GM12878 (cell line): Measurements from ENCODE around the gene CLPX. TPM values are rescaled to one million over a fixed set of nuclear protein-coding genes. Genes with fewer than 3 reads are reported as not detected.

ENCODE experiments used
- ATAC-seq: fragments of 200-7000 bp; cut with Tn5 transposase; 3 replicates; pipeline ENCODE4 v1.9.1; 2020; ENCODE audit warnings: mild to moderate bottlenecking, moderate library complexity
- BruUV-seq: library from RNA; stranded (reverse); fragments of 400-500 nt; replicated peaks from 2 replicates; lab custom pipeline; 2021; lab: Mats Ljungman, UMichigan
- CTCF ChIA-PET: fragments of 300-600 bp; sonication (Branson Sonifier 250); formaldehyde crosslinking; extraction: SDS; loops from one replicate; lab custom pipeline; 2021; ENCODE audit warnings: inconsistent platforms; lab: Yijun Ruan, JAX
- POLR2A ChIA-PET: fragments of 350-600 bp; formaldehyde crosslinking; extraction: SDS; loops from one replicate; lab custom pipeline; 2021; ENCODE audit warnings: inconsistent platforms; lab: Charles Lee
- RAD21 ChIA-PET: fragments of 300-600 bp; sonication (Branson Sonifier 250); formaldehyde crosslinking; loops from one replicate; lab custom pipeline; 2023; ENCODE audit warnings: antibody characterized with exemption; ENCODE audit not compliant: unreplicated experiment; lab: Charles Lee
- SMC1A ChIA-PET: fragments of 300-600 bp; sonication (Branson Sonifier 250); formaldehyde crosslinking; loops from one replicate; lab custom pipeline; 2023; ENCODE audit not compliant: unreplicated experiment, uncharacterized antibody; lab: Charles Lee
- DNase-seq: peaks from one replicate; pipeline ENCODE4 v3.0.0-alpha.2; 2011; ENCODE audit warnings: low read depth, low spot score
- FAIRE-seq: peaks from 3 replicates; lab custom pipeline; 2011; peaks lifted over from hg19 to GRCh38; lab: Jason Lieb, UNC
- H2AFZ ChIP-seq: 2 replicates; pipeline ENCODE4 v1.6.0; 2011; ENCODE audit warnings: low read depth, low read length, control low read depth; ENCODE audit not compliant: control insufficient read depth
- H3K27ac ChIP-seq: 2 replicates; pipeline ENCODE4 v1.5.1; 2011; ENCODE audit warnings: control low read depth; ENCODE audit not compliant: control insufficient read depth, insufficient read depth
- H3K27me3 ChIP-seq, 2 experiments: replicated peaks in 1 of 2; 2 replicates each; pipeline versions ENCODE4 v1.6.0 to v1.6.1; 2011; ENCODE audit warnings: low read length in 1 of 2; ENCODE audit not compliant: control insufficient read depth in 2 of 2, insufficient read depth in 2 of 2
- H3K36me3 ChIP-seq, 2 experiments: 2 replicates each; pipeline ENCODE4 v1.5.1; 2011; ENCODE audit warnings: low read length in 1 of 2; ENCODE audit not compliant: control insufficient read depth in 2 of 2, insufficient read depth in 2 of 2
- H3K4me1 ChIP-seq: 2 replicates; pipeline ENCODE4 v1.6.1; 2011; ENCODE audit warnings: mild to moderate bottlenecking, low read length, moderate library complexity, mixed read lengths; ENCODE audit not compliant: control insufficient read depth, insufficient read depth
- H3K4me2 ChIP-seq: 2 replicates; pipeline ENCODE4 v1.6.0; 2011; ENCODE audit warnings: control low read depth; ENCODE audit not compliant: control insufficient read depth, insufficient read depth
- H3K4me3 ChIP-seq: fragments of 200-600 bp; sonication (generic); 2 replicates; pipeline ENCODE4 v1.5.1; 2016
- H3K79me2 ChIP-seq: 2 replicates; pipeline ENCODE4 v1.6.0; 2011; ENCODE audit warnings: low read length; ENCODE audit not compliant: control insufficient read depth, insufficient read depth
- H3K9ac ChIP-seq: 2 replicates; pipeline ENCODE4 v1.8.0; 2011; ENCODE audit warnings: low read length, control low read depth, mixed read lengths; ENCODE audit not compliant: control insufficient read depth, insufficient read depth
- H3K9me3 ChIP-seq: replicated peaks from 3 replicates; pipeline ENCODE4 v1.5.1; 2011; ENCODE audit warnings: mild to moderate bottlenecking, low read length; ENCODE audit not compliant: control insufficient read depth, insufficient read depth
- H4K20me1 ChIP-seq: 2 replicates; pipeline ENCODE4 v1.6.0; 2011; ENCODE audit not compliant: control insufficient read depth, insufficient read depth
- BCL11A ChIP-seq: IDR thresholded peaks from 2 replicates; pipeline ENCODE4 v1.6.1; 2011; ENCODE audit warnings: low read depth, low read length
- BRCA1 ChIP-seq: IDR thresholded peaks from 2 replicates; pipeline ENCODE4 v1.6.1; 2011; ENCODE audit warnings: low read depth, low read length, improper control_type of control experiment
- CEBPB ChIP-seq, 2 experiments: fragments of 150-350 bp in 1 of 2; IDR thresholded peaks; 2 replicates each; pipeline ENCODE4 v1.6.1; 2012 to 2014; ENCODE audit warnings: low read depth in 2 of 2, low read length in 2 of 2, borderline replicate concordance in 1 of 2, inconsistent platforms in 1 of 2
- ETV6 ChIP-seq, 2 experiments: fragments of 450-650 bp in 1 of 2; IDR thresholded peaks in 1 of 2; conservative IDR thresholded peaks in 1 of 2; 2 replicates each; pipeline ENCODE4 v1.6.1; 2014; ENCODE audit warnings: antibody characterized with exemption in 1 of 2, borderline replicate concordance in 1 of 2, low read depth in 1 of 2, mild to moderate bottlenecking in 1 of 2, moderate library complexity in 1 of 2
- FOS ChIP-seq: IDR thresholded peaks from 3 replicates; pipeline ENCODE4 v1.6.1; 2011; ENCODE audit warnings: borderline replicate concordance; ENCODE audit not compliant: insufficient read length; ENCODE audit errors: extremely low read depth
- HCFC1 ChIP-seq: fragments of 150-350 bp; IDR thresholded peaks from 2 replicates; pipeline ENCODE4 v1.6.1; 2014; ENCODE audit warnings: low read length
- MYC ChIP-seq: IDR thresholded peaks from 2 replicates; pipeline ENCODE4 v1.6.1; 2011; ENCODE audit warnings: mild to moderate bottlenecking, low read length, moderate library complexity, inconsistent platforms; ENCODE audit not compliant: insufficient read depth, insufficient replicate concordance, insufficient read length, severe bottlenecking
- NR2C2 ChIP-seq: IDR thresholded peaks from 2 replicates; pipeline ENCODE4 v1.6.1; 2011; ENCODE audit warnings: borderline replicate concordance, low read depth; ENCODE audit not compliant: control insufficient read depth, insufficient read length
- TCF12 ChIP-seq: IDR thresholded peaks from 2 replicates; pipeline ENCODE4 v1.6.1; 2011; ENCODE audit warnings: low read depth, mild to moderate bottlenecking, low read length
- TCF7 ChIP-seq: IDR thresholded peaks from 2 replicates; pipeline ENCODE4 v1.6.1; 2014; ENCODE audit warnings: antibody characterized with exemption, borderline replicate concordance
- ZNF274 ChIP-seq: IDR thresholded peaks from one replicate; pipeline ENCODE4 v1.8.0; 2011; ENCODE audit not compliant: insufficient read length, insufficient read depth
- whole genome bisulfite sequencing: methylation state at CpG from one replicate; pipeline ENCODE4 v1.1.6; 2016; ENCODE audit warnings: low lambda C conversion rate; ENCODE audit not compliant: insufficient replicate concordance, insufficient coverage; ENCODE audit errors: missing lambda C conversion rate; 5-methylcytosine and 5-hydroxymethylcytosine counted together
- in situ Hi-C: fragments of 300-500 bp; cut with MboI; formaldehyde crosslinking; loops from 9 replicates; pipeline ENCODE4 v1.14.3; 2018; ENCODE audit warnings: mixed read lengths
- intact Hi-C: fragments of 100-400 bp; cut with micrococcal nuclease; formaldehyde crosslinking; loops from one replicate; pipeline ENCODE4 v1.14.2; 2022; ENCODE audit not compliant: unreplicated experiment
- polyA plus RNA-seq, 11 experiments: library from polyadenylated mRNA; depleted of rRNA in 4 of 11; unstranded in 6 of 11; stranded (reverse) in 5 of 11; fragments of >200 nt; fragmentation: Nextera tagmentation in 4 of 11; fragmentation: Illumina TruSeq in 1 of 11; extraction: Ambion mirVana in 4 of 11; extraction: Trizol in 1 of 11; gene quantifications; 1 replicate in 1 of 11; 2 replicates in 10 of 11; pipeline versions ENCODE4 v1.2.1 to v1.2.3, GENCODE V29; 2011 to 2016; ENCODE audit warnings: inconsistent platforms in 2 of 11, missing spikeins in 2 of 11, low read depth in 1 of 11
- total RNA-seq, 4 experiments: library from RNA; depleted of rRNA in 3 of 4; stranded (reverse); fragments of >200 nt in 3 of 4; fragmentation: Illumina TruSeq in 1 of 4; extraction: Trizol in 1 of 4; gene quantifications; 2 replicates each; pipeline versions ENCODE4 v1.2.1 to v1.2.3, GENCODE V29; 2013 to 2021
- TF ChIP-seq, protein P1 (sequence below): fragments of 450-650 bp; IDR thresholded peaks from 2 replicates; pipeline ENCODE4 v1.6.1; 2017; ENCODE audit warnings: mild to moderate bottlenecking, moderate library complexity
- TF ChIP-seq, protein P2 (sequence below): fragments of 450-650 bp; IDR thresholded peaks from 2 replicates; pipeline ENCODE4 v1.6.1; 2016; ENCODE audit warnings: mild to moderate bottlenecking

CLPX gene
- total and polyA plus RNA-seq, 10 of the 15 experiments (the other 5 are each of a cell fraction or from before 2014, with no cell fraction given), result 10.1 to 57.4 (median 31.3) TPM

DNA sequence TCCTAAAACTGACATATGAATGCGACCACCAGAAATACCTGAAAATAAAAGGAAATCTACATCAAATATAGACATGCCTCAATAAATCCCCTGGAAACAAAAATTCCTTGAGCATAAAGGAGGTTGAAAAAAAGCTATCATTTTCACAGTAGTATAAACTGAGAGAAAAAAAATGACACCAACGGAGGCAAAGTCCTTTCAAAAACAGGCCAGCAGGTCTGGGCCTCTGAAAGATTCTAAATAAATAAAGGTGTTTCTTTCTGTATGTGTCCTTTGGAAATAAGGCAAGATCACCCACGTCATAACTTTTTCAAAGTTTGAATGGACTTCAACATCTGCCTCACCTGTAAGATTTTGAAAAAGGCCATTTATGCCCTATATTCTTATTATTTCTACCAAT lies 5.0 kb downstream of the CLPX start:
- H3K36me3 ChIP-seq, result peaks cover 2 to 13% of the 10 kb centered on the region in 2 experiments; a peak in 2 of 4 replicates

DNA sequence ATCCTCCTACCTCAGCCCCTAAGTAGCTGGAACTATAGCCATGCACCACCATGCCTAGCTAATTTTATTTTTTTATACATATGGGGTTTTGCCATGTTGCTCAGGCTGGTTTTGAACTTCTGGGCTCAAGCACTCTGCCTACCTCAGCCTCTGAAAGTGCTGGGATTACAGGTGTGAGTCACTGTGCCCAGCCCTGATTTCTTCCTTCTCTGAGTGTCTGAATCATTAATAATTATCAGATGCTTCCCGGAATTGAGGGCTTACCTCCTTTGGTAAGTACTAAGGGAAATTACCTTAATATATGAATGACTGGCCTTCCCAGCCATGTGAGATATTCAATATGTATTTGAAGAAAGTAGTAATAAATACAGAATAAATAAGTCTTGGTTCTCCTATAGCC lies 7.2 kb downstream of the CLPX start:
- in situ Hi-C loops (no loop called here), intact Hi-C loops (no loop called here)
- H3K27ac ChIP-seq, result no peak overlapping the region
- POLR2A ChIA-PET, result interaction anchor here (0.6 to 0.8 kb wide), 2 partner anchors 34 to 822 kb away, joined by 3 read pairs; partner anchors contain the start of gene CSNK1G1
- CTCF ChIA-PET, result no interaction called here
- BruUV-seq, result TSS peak; percentile 17
- SMC1A ChIA-PET, result interaction anchor here (1.5 kb wide), 1 partner anchor 11 kb away, joined by 5 read pairs; no protein-coding TSS in a partner anchor
- H3K27me3 ChIP-seq, result no peaks in the 10 kb centered on the region
- RAD21 ChIA-PET, result no interaction called here
- H3K36me3 ChIP-seq, result peaks cover 2 to 13% of the 10 kb centered on the region in 2 experiments; a peak in 3 of 4 replicates
- H3K79me2 ChIP-seq, result peaks cover 28% of the 10 kb centered on the region
- no peaks in the 10 kb centered on the region for H3K9me3 ChIP-seq
- ATAC-seq, result no peak
- no peaks in the 10 kb centered on the region for H4K20me1 ChIP-seq
- H3K9ac ChIP-seq, result no peak overlapping the region
- no peak for FAIRE-seq
- no peak for DNase-seq
- H3K4me3 ChIP-seq, result no peak overlapping the region
- peaks cover 3% of the 10 kb centered on the region; the same call in 1 of the 2 replicates for H3K4me1 ChIP-seq
- 56% methylated on average over 1 of the region's 1 CpG for WGBS
- H3K4me2 ChIP-seq, result no peak overlapping the region
- H2AFZ ChIP-seq, result no peak overlapping the region
- TF ChIP-seq, protein P1, sequence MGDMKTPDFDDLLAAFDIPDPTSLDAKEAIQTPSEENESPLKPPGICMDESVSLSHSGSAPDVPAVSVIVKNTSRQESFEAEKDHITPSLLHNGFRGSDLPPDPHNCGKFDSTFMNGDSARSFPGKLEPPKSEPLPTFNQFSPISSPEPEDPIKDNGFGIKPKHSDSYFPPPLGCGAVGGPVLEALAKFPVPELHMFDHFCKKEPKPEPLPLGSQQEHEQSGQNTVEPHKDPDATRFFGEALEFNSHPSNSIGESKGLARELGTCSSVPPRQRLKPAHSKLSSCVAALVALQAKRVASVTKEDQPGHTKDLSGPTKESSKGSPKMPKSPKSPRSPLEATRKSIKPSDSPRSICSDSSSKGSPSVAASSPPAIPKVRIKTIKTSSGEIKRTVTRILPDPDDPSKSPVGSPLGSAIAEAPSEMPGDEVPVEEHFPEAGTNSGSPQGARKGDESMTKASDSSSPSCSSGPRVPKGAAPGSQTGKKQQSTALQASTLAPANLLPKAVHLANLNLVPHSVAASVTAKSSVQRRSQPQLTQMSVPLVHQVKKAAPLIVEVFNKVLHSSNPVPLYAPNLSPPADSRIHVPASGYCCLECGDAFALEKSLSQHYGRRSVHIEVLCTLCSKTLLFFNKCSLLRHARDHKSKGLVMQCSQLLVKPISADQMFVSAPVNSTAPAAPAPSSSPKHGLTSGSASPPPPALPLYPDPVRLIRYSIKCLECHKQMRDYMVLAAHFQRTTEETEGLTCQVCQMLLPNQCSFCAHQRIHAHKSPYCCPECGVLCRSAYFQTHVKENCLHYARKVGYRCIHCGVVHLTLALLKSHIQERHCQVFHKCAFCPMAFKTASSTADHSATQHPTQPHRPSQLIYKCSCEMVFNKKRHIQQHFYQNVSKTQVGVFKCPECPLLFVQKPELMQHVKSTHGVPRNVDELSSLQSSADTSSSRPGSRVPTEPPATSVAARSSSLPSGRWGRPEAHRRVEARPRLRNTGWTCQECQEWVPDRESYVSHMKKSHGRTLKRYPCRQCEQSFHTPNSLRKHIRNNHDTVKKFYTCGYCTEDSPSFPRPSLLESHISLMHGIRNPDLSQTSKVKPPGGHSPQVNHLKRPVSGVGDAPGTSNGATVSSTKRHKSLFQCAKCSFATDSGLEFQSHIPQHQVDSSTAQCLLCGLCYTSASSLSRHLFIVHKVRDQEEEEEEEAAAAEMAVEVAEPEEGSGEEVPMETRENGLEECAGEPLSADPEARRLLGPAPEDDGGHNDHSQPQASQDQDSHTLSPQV, result no peak
- no peak for TF ChIP-seq FOS
- no peak for TF ChIP-seq NR2C2
- no peak for TF ChIP-seq ZNF274
- no peak for TF ChIP-seq ETV6 (conservative IDR thresholded peaks at IDR 0.05 in 1 of 2, IDR thresholded peaks at IDR 0.05 in 1 of 2; ENCODE audit: borderline replicate concordance in 1 of 2, low read depth in 1 of 2)
- TF ChIP-seq TCF7, result no peak
- TF ChIP-seq MYC, result no peak

More for the DNA sequence above, 5.0 kb downstream of the CLPX start:
- Histone ChIP-seq H3K27me3 (no peaks in the 10 kb centered on the region), H3K9me3 (no peaks in the 10 kb centered on the region), H3K9ac (no peak overlapping the region), H3K4me1 (peaks cover 3% of the 10 kb centered on the region; the same call in 1 of the 2 replicates), H2AFZ (no peak overlapping the region), H3K27ac (no peak overlapping the region), H3K4me2 (no peak overlapping the region), H3K4me3 (no peak overlapping the region), H3K79me2 (peaks cover 49% of the 10 kb centered on the region), H4K20me1 (no peaks in the 10 kb centered on the region)
- intact Hi-C loops, result loop anchor here (5.0 kb wide), 1 partner anchor 128 kb away; no protein-coding TSS in a partner anchor
- CTCF ChIA-PET, result interaction anchor here (0.6 to 1.6 kb wide), 3 partner anchors 31 to 221 kb away, joined by 3 to 5 read pairs (median 3); no protein-coding TSS in a partner anchor
- ATAC-seq (no peak), FAIRE-seq (no peak), DNase-seq (no peak)
- RAD21 ChIA-PET, result no interaction called here
- TF ChIP-seq TCF12, result no peak
- TF ChIP-seq BRCA1, result no peak
- TF ChIP-seq, protein P2, sequence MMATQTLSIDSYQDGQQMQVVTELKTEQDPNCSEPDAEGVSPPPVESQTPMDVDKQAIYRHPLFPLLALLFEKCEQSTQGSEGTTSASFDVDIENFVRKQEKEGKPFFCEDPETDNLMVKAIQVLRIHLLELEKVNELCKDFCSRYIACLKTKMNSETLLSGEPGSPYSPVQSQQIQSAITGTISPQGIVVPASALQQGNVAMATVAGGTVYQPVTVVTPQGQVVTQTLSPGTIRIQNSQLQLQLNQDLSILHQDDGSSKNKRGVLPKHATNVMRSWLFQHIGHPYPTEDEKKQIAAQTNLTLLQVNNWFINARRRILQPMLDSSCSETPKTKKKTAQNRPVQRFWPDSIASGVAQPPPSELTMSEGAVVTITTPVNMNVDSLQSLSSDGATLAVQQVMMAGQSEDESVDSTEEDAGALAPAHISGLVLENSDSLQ, result no peak
- no peak for TF ChIP-seq CEBPB (IDR thresholded peaks at IDR 0.05; ENCODE audit: borderline replicate concordance in 1 of 2, low read depth in 2 of 2, low read length in 2 of 2)
- TF ChIP-seq BCL11A, result no peak
- TF ChIP-seq HCFC1, result no peak
- no TSS peak for BruUV-seq
- POLR2A ChIA-PET, result interaction anchor here (1.0 kb wide), 1 partner anchor 12 kb away, joined by 3 read pairs; no protein-coding TSS in a partner anchor
- WGBS, result 87% methylated on average over 3 of the region's 3 CpGs
- in situ Hi-C loops, result no loop called here
- SMC1A ChIA-PET, result interaction anchor here (0.9 to 2.0 kb wide), 4 partner anchors 14 to 31 kb away, joined by 3 to 5 read pairs (median 3); no protein-coding TSS in a partner anchor
